Left lung (tissue), 10 donors: ENCODE measurements around the gene MRPL42. TPM values are rescaled to one million over a fixed set of nuclear protein-coding genes. Genes with fewer than 3 reads are reported as not detected.

Experiments
- ATAC-seq: fragments of 200-7000 bp; cut with Tn5 transposase; one replicate; pipeline ENCODE4 v1.9.1; 2020; ENCODE audit warnings: moderate library complexity
- DNase-seq, 4 donors: peaks; one replicate each; pipeline ENCODE4 v3.0.0-alpha.2; 2013 to 2020
- H3K27ac ChIP-seq, 2 donors: fragments of 200-600 bp; sonication (generic) in 1 of 2; one replicate each; pipeline versions ENCODE4 v1.5.0 to v1.8.0; 2020 to 2021
- H3K27me3 ChIP-seq, 2 donors: fragments of 200-600 bp; sonication (generic) in 1 of 2; one replicate each; pipeline versions ENCODE4 v1.5.0 to v1.8.0; 2020 to 2021
- H3K36me3 ChIP-seq, 2 donors: fragments of 200-600 bp; sonication (generic) in 1 of 2; one replicate each; pipeline versions ENCODE4 v1.5.0 to v1.8.0; 2020 to 2021
- H3K4me1 ChIP-seq, 2 donors: fragments of 200-600 bp; one replicate each; pipeline ENCODE4 v1.8.0; 2021
- H3K4me3 ChIP-seq, 2 donors: fragments of 200-600 bp; sonication (generic) in 1 of 2; one replicate each; pipeline versions ENCODE4 v1.5.0 to v1.8.0; 2020 to 2021; ENCODE audit warnings: mild to moderate bottlenecking in 1 of 2
- H3K9me3 ChIP-seq, 2 donors: fragments of 200-600 bp; sonication (generic) in 1 of 2; one replicate each; pipeline versions ENCODE4 v1.5.0 to v1.8.0; 2020 to 2021
- CTCF ChIP-seq, 2 donors: fragments of 200-600 bp; sonication (generic) in 1 of 2; IDR thresholded peaks; one replicate each; pipeline versions ENCODE4 v1.5.0 to v1.8.0; 2021; ENCODE audit warnings: antibody characterized with exemption in 2 of 2
- intact Hi-C, 2 donors: fragments of 100-400 bp; cut with DNase I; formaldehyde crosslinking; loops; one replicate each; pipeline versions ENCODE4 v1.11.2 to v1.14.2; 2022
- polyA plus RNA-seq, 6 donors: library from polyadenylated mRNA; unstranded; fragments of 120-200 nt; gene quantifications; one replicate each; pipeline ENCODE4 v1.2.1, GENCODE V29; 2013; ENCODE audit not compliant: insufficient read length in 6 of 6
- total RNA-seq, 2 donors: library from RNA; stranded (reverse); fragmentation: NEBNext Ultra II Directional; extraction: Animal tissue kit (Norgen Biotek cat#: 25700); gene quantifications; one replicate each; pipeline ENCODE4 v1.2.1, GENCODE V29; 2021
- donor health status: DM: no; HTN: yes; CAD: no.
- donor health status: DM: no; HTN: no; CAD: no.

MRPL42 gene
- total and polyA plus RNA-seq, 8 donors: 53.2 to 70.8 (median 62.8) TPM

GRCh38 chr12:93425736-93426411 lies 41.4 kb upstream of the MRPL42 start:
- TF ChIP-seq CTCF (IDR thresholded peaks at IDR 0.05): no peak
- peaks cover 40 to 82% of the 10 kb centered on the region in 2 donors for H3K4me1 ChIP-seq
- DNase-seq (peak in 1 of 4 donors; percentile 61), ATAC-seq (no peak)
- no peaks in the 10 kb centered on the region for H3K36me3 ChIP-seq
- H3K4me3 ChIP-seq: no peak overlapping the region
- intact Hi-C loops: no loop called here
- no peaks in the 10 kb centered on the region for H3K9me3 ChIP-seq
- peak overlapping the region; percentile 35 to 46 for H3K27ac ChIP-seq
- no peaks in the 10 kb centered on the region for H3K27me3 ChIP-seq

DNA sequence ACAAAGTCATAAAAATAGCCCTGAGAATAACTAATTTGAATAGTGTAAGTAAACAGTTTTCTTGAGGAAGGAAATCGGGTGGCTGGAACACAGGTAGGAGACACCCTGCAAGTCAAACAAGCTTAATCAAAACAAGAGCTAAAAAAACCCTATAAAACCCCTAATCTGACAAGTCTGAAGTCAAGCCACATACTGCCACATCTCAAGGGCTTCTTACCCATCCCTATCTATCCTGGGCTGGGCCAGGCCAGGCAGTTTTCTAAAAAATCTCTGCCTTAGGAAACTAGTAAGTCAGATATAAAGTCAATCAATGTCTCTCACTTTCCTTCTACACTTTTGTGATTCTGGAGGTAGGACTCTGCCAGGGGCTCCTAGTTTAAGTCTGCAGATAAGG lies 40.9 kb upstream of the MRPL42 start:
- Histone ChIP-seq H3K27me3 (no peaks in the 10 kb centered on the region), H3K4me3 (no peak overlapping the region), H3K36me3 (no peaks in the 10 kb centered on the region), H3K27ac (peak overlapping the region in 1 of 2 donors; percentile 46), H3K4me1 (peaks cover 40 to 82% of the 10 kb centered on the region in 2 donors), H3K9me3 (no peaks in the 10 kb centered on the region)
- no peak for ATAC-seq
- TF ChIP-seq CTCF (IDR thresholded peaks at IDR 0.05): no peak
- no peak for DNase-seq
- intact Hi-C loops: no loop called here

DNA sequence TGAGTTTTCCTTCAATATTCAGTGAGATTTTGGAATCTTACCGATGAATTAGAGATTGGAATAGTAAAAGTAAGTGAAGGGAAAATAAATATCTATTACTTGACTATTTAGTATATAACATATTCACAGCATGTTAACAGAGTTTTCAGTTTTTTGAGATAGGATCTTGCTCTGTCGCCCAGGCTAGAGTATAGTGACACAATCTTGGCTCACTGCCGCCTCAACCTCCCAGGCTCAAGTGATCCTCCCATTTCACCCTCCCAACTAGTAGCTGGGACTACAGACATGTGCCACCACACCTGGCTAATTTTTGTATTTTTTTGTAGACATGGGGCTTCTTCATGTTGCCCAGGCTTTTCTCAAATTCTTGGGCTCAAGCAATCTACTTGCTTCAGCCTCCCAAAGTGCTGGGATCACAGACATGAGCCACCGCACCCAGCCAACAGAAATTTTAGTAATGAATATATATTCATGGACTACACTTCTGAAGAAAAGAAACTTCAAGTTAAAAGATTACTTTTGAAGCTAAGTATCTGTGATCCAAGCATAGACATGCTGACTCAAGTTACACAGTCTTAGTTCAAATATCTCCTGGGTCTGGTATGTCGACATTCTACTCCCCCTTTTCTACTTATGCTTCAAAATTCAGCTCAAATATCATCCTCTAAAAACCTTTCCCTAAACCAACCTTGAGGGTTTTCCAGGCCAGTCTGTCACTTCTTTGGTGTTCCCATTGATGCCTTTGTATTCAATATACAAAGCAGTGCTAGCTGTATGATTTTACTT lies 39.3 kb upstream of the MRPL42 start:
- TF ChIP-seq CTCF (IDR thresholded peaks at IDR 0.05): no peak
- Histone ChIP-seq H3K27me3 (no peaks in the 10 kb centered on the region), H3K27ac (peak overlapping the region in 1 of 2 donors; percentile 8), H3K4me3 (no peak overlapping the region), H3K9me3 (no peaks in the 10 kb centered on the region), H3K4me1 (peaks cover 35 to 71% of the 10 kb centered on the region in 2 donors), H3K36me3 (no peaks in the 10 kb centered on the region)
- DNase-seq (peak in 1 of 4 donors; percentile 48), ATAC-seq (peak; percentile 64)
- intact Hi-C loops: no loop called here

DNA sequence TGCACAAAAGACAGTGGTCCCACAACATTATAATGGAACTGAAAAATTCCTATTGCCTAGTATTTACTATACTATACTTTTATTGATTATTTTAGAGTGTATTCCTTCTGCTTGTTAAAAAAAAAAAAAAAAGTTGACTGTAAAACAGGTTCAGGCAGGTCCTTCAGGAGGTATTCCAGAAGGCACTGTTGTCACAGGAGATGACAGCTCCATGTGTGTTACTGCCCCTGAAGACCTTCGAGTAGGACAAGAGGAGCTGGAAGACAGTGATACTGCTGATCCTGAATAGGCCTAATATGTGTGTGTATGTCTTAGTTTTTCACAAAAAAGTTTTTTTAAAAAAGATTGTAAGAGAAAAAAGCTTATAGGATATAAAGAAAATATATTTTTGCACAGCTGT lies 37.9 kb upstream of the MRPL42 start:
- TF ChIP-seq CTCF (IDR thresholded peaks at IDR 0.05): no peak
- Histone ChIP-seq H3K27me3 (no peaks in the 10 kb centered on the region), H3K27ac (no peak overlapping the region), H3K9me3 (no peaks in the 10 kb centered on the region), H3K36me3 (no peaks in the 10 kb centered on the region), H3K4me1 (peaks cover 28 to 71% of the 10 kb centered on the region in 2 donors), H3K4me3 (no peak overlapping the region)
- intact Hi-C loops: no loop called here
- ATAC-seq (peak; percentile 34), DNase-seq (no peak)

GRCh38 chr12:93429852-93430251 lies 37.5 kb upstream of the MRPL42 start:
- Histone ChIP-seq H3K4me3 (no peak overlapping the region), H3K36me3 (no peaks in the 10 kb centered on the region), H3K27me3 (no peaks in the 10 kb centered on the region), H3K9me3 (no peaks in the 10 kb centered on the region), H3K27ac (no peak overlapping the region), H3K4me1 (peaks cover 28 to 72% of the 10 kb centered on the region in 2 donors)
- DNase-seq (no peak), ATAC-seq (peak; percentile 70)
- intact Hi-C loops: no loop called here
- no peak for TF ChIP-seq CTCF (IDR thresholded peaks at IDR 0.05)
